HG02852 (cell line): Measurements from ENCODE around the gene AKAIN1.

Source experiments
- ATAC-seq: cut with Tn5 transposase; IDR thresholded peaks from one replicate; pipeline ENCODE4 v1.9.1; 2021; ENCODE audit warnings: mild to moderate bottlenecking, moderate library complexity; ENCODE audit not compliant: unreplicated experiment

AKAIN1 gene

DNA sequence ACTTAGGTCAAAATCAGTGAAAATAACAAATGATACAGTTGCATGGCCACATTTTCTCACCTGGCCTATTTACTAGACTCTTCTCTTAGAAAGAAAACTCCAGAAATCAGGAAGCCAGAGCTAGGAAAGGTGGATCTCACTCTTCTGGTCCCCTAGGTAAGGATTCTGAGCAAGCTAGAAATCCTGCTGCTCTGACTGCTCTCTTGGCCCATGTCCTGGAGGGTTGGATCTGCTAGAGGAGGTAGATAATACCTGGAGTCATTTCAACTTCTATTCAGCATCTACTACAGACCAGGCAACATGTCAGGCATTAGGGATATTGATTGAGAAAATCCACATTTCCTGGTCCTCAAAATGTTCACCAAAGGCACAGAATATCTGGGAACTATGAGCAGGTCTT, 34.9 kb downstream of the AKAIN1 start:
- no peak for ATAC-seq

DNA sequence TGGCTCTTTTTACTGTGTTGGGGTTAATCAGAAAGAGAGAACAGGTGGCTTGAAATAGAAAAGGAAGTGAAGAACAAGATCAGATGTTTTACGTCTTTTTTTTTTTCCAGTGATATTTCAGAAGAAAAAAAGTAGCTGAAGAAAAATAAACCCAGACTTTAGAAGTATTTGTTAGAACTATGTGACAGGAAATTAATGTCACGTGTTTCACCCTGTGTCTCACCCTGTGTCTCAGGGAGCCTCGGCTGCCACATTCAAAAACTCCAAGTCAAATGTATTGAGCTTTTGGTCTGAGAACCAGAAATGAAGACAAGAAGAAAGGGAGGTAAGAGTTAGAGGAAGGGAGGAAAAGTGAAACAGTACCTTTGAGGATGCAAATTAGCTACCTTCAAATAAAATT, 38.0 kb downstream of the AKAIN1 start:
- ATAC-seq: no peak

DNA sequence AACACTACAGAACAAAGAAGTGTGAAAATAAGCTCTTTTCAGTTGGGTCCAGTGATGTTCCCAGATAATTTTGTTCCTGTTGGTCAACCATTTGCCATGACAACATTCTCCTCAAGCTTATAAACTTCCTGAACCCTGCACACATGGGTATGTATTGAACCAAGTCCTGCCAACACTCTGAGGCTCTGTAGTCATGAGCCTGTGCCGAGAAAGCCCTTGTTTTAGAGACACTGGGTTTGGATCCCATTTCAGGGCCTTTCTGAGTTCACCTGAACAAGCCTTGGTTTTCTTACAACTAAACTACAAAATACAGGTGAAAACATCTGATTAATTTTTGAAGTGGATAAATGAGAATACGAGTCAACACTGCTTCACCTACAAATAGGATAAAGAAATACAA, 38.5 kb downstream of the AKAIN1 start:
- ATAC-seq: no peak

DNA sequence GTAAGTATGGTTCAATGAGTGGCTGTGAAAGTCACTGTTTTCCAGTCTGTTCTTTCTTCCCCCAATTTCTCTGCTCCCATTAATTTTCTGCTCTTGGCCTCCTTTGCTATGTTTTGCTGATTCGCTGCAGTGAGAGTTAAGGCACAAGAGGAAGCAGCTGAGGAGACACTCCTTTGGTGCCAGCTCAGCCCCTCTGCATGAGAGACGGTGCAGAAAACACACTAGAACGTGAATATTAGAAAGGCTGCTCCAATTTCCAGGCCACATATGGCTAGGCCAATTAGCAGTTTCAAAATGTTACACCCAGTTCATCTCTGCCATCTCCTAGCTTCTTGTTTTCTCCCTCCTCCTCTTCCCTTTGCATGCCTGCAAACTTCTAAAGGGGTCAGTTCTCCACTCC, 38.9 kb downstream of the AKAIN1 start:
- no peak for ATAC-seq

DNA sequence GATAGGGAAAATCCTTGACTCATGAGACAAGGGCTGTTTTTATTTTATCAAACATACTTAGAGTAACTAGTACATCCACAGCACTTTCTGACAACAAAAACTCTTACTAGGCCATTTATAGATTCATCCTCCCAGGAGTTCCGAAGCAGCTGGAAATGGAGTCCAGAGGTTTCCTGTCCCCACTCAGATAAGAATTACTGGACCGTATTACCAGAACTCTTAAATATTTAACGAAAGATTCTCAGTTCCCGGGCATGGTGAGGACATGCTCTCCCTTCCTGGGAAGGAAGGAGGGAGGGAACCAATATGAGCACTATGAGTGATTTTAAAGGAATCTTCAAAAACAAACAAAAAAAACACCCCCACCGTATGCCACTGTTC, 41.2 kb downstream of the AKAIN1 start:
- no peak for ATAC-seq

GRCh38 chr18:5155218-5155906, 41.7 kb downstream of the AKAIN1 start:
- ATAC-seq: no peak

DNA sequence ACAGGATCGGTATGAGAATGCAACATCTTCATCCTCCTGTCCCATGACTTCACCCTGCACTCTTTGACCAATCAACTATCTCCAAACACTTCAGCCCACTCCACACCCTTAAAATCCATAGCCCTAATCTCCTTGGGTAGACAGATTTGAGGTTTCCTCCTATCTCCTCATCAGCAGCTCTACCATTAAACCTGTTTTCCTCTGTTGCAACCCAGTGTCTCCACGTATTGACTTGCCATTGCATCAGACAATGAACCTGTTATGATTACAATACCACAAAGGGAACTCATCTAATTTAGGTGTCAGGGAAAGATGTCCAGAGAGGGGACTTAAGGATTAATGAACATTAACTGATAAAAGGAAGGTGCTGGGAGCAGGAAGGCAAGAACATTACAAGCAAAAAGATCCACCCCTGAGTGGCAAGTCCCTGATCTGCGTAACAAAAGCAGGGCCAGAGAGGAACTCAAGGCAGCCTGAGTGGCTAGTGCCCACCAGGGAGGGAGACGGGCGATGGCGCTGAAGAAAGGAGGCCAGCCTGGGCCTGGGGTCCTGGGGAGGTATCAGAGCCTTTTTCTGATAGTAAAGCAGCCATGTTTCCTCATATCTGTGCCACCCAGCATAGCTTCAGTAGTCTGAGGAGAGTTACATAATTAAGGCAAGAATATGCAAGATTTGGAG, 44.6 kb downstream of the AKAIN1 start:
- no peak for ATAC-seq

DNA sequence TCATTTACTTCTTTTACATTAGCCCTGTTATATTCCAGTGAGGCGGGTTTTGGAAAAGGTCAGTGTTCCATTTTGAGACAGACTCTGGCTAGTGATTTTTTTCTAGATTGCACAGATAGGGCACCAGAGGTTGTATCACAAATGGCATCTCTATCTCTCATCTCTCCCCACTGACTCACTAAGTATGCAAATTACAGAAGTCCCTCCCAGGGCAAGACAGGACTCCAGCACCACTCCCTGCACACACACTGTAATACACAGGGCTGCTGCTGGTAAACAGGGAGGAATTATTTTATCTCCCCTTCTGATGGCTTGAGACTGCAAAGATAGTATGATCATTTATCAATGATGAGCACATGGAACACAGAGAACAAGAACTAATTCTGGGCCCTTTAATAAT, 46.2 kb downstream of the AKAIN1 start:
- no peak for ATAC-seq

DNA sequence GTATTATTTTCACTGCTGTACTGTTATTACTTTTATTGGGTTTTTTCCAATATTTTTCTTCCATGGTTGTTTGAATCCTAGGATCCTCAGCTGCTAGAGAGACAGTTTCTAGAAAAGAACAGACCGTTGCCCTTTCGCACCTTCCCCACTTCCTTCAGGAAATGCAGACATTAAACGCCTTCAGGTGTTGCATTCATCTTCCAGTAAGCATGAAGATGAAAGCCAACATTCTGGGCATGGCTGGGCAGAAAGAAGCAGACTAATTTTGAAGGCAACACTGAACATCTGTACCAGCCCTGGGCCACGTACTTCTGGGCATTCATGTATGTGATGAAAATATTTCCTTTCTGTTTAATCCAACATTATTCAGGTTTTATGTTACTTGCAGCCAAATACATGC, 51.0 kb downstream of the AKAIN1 start:
- no peak for ATAC-seq

- no peak for ATAC-seq
Measured at GRCh38 chr18:5145168-5145825, 51.8 kb downstream of the AKAIN1 start.

DNA sequence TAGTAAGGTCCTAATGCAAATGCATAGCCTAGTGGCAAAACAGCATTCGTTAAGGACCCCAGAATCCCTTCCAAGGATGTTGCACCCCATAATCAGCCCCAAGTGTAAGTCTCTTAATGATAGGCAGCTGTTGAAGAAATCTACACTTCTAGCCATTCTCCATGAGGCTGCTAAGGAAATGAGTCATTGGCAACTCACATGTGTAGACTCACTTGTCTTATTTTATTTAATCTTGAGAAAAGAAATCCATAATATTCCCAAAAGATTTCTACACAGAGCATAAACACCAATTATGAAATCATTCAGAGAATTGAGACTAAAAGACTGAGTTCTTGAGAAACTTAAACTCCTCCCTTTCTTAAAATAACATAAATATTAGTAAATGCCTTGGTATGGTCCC, 52.4 kb downstream of the AKAIN1 start:
- no peak for ATAC-seq

DNA sequence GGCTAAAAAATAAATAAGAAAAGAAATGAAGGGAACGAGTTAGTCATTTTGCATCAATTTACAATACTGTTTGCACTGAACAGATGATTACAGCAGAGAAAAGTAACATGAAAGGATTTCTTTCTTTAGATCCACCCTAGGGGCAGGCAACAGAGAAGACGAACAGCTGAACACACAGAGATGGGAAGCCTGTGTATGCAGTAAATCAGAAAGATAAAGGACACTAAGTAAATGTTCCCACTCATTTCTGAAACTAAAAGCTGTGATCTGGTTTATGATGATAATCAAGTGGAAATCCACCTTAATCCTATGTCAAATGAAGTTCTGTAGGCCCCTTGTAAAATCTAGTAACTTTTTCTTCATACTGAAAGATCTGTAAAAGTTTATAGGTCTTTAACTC, 54.2 kb downstream of the AKAIN1 start:
- no peak for ATAC-seq

DNA sequence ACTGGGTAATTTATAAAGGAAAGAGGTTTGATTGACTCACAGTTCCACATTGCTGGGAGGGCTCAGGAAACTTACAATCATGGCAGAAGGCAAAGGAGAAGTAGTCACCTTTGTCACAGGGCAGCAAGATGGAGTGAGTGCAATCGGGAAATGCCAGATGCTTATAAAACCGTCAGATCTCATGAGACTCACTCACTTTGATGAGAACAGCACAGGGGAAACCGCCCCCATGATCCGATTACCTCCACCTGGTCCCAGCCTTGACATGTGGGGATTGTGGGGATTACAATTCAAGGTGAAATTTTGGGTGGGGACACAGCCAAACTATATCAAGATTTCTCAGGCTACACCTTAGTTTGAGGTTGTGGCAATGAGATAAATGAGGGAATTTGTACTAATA, 54.9 kb downstream of the AKAIN1 start:
- ATAC-seq: no peak

- ATAC-seq: no peak
Measured at GRCh38 chr18:5137261-5137660, 59.8 kb downstream of the AKAIN1 start.

DNA sequence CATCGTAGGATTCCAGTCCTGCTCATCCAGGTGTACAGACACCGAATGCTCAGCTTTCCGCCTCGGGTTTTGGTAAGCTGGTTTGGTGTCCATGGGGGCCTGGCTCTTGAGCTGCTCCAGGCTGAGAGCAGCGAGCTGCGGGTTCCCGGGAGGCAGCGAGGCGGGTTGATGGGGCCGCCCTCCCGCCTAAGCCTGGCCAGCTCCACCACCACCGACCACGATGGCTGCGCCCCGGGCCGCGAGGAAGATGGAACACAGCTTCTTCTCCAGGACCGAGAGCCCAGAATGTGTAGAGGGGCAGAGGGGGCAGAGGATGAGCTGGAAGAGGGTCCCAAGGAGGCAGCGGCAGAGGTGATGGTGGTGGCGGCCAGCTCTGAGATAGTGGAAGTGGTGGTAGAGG, 64.1 kb downstream of the AKAIN1 start:
- ATAC-seq: no peak

GRCh38 chr18:5122272-5122671, 74.8 kb downstream of the AKAIN1 start:
- no peak for ATAC-seq

GRCh38 chr18:5110266-5110665, 86.8 kb downstream of the AKAIN1 start:
- no peak for ATAC-seq

GRCh38 chr18:5107988-5108387, 89.1 kb downstream of the AKAIN1 start:
- no peak for ATAC-seq

DNA sequence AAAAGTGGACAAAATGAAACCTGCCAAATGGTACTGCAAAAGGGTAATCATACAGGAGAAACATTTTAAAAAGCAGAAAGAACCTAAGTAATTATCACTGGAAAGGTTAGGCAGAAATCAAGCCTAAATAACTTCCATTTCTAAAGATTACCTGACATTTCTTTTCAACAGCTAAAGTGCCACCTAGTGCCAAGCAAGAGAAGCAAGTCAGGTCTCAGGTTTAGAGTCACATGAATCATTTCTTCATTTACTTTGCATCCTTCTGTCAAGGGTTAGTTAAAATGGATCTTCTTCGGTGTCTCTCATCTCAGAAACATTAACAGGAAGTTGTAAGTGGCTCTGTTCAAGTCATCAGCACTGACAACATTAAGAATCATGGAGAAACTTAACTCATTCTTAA, 90.3 kb downstream of the AKAIN1 start:
- ATAC-seq: no peak

GRCh38 chr18:5104246-5104645, 92.8 kb downstream of the AKAIN1 start:
- ATAC-seq: no peak

- ATAC-seq: no peak
Measured at GRCh38 chr18:5103693-5104092, 93.4 kb downstream of the AKAIN1 start.

DNA sequence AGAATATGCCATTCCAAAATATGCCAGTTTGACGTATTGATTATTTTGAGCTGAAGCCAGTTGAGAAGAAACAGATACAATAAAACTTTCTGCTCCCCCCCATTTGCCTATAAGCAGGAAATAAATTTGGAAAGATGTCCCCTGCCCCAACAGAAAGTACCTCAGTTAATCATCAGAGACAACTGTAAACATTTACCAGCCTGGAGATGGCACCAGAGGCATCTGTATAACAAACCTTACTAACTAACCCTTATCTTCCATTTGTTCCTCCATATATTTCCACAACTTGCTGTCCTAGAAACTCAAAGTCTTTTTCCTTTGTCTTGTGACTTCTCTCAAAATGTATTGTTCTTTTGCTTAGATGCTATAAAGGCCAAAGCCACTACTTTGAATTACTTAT, 93.8 kb downstream of the AKAIN1 start:
- no peak for ATAC-seq
